GM23248 (cell line): Measurements from ENCODE around the gene POP7.

Source experiments
- EZH2 ChIP-seq: fragments of 200-600 bp; sonication (generic); IDR thresholded peaks from 2 replicates; pipeline ENCODE4 v1.6.1; 2018; ENCODE audit warnings: antibody characterized with exemption, mild to moderate bottlenecking; ENCODE audit not compliant: insufficient read depth, poor library complexity, severe bottlenecking
- EZH2phosphoT487 ChIP-seq: fragments of 200-600 bp; sonication (generic); IDR thresholded peaks from 2 replicates; pipeline ENCODE4 v1.6.1; 2018; ENCODE audit warnings: antibody characterized with exemption, moderate library complexity, mild to moderate bottlenecking, low read depth; ENCODE audit not compliant: insufficient read depth

DNA sequence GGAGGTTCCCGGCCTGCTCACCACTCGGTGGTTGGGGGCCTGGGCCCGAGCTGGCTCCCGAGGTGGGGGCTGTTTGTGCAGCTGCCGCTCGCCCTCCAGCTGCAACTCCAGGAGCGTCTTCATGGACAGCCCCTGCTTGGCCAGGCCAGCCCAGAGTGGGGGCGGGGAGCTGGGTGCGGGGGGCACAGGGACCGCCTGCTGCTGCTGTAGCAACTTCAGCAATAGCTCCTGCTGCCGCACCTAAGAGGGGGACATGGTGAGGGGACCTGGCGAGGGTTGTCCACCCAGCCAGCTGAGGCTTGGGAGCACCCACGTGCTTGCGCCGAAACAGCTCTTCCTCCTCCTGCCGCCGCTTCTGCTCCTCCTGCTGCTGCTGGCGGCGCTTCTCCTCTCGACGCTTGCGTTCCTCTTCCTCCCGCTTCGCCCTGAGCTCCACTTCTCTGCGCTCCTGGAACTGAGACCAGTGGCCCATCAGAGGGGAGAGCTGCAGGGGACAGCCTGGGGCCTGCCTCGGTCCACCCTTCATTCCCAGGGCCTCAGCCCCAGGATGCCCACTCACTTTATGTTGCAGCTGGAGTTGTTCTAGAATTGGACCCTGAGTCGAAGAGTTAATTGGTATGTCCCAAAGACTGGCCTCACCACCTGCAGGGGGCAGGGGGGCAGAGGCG, 22.8 kb upstream of the POP7 start:
- TF ChIP-seq EZH2, result no peak
- no peak for TF ChIP-seq EZH2phosphoT487
